SK-N-SH (cell line): ENCODE data around the gene THSD4. TPM values are rescaled to one million over a fixed set of nuclear protein-coding genes. Genes with fewer than 3 reads are reported as not detected.

Experiments used
- CTCF ChIA-PET: fragments of 300-600, 350-600 bp; formaldehyde crosslinking; extraction: SDS; loops from one replicate; lab custom pipeline; 2021; lab: Yijun Ruan, JAX
- POLR2A ChIA-PET: fragments of 350-600 bp; sonication (Branson Sonifier 250); formaldehyde crosslinking; extraction: SDS; loops from one replicate; lab custom pipeline; 2020; ENCODE audit warnings: antibody characterized with exemption, inconsistent platforms; lab: Yijun Ruan, JAX
- DNase-seq: peaks from one replicate; pipeline ENCODE4 v3.0.0; 2012
- H2AFZ ChIP-seq: fragments of 200-600 bp; sonication (generic); 2 replicates; pipeline ENCODE4 v1.8.1; 2016; ENCODE audit warnings: antibody characterized with exemption, mild to moderate bottlenecking, low read depth
- H3F3A ChIP-seq: fragments of 200-600 bp; sonication (generic); replicated peaks from 2 replicates; pipeline ENCODE3; 2016; ENCODE audit warnings: antibody characterized with exemption, mild to moderate bottlenecking; ENCODE audit not compliant: insufficient read depth
- H3K27ac ChIP-seq, 2 experiments: fragments of 200-500 bp in 1 of 2; fragments of 200-600 bp in 1 of 2; sonication (Bioruptor generic) in 1 of 2; sonication (generic), shearing (Covaris generic) in 1 of 2; 2 replicates each; pipeline versions ENCODE4 v1.5.1 to v1.6.1; 2014 to 2016; ENCODE audit warnings: low read depth in 2 of 2, inconsistent platforms in 1 of 2, low read length in 1 of 2, mild to moderate bottlenecking in 1 of 2, mixed read lengths in 1 of 2
- H3K27me3 ChIP-seq: fragments of 200-600 bp; sonication (generic), shearing (Covaris generic); 2 replicates; pipeline ENCODE4 v1.6.1; 2016; ENCODE audit warnings: mixed run types; ENCODE audit not compliant: insufficient read depth
- H3K36me3 ChIP-seq, 2 experiments: fragments of 200-500 bp in 1 of 2; fragments of 200-600 bp in 1 of 2; sonication (Bioruptor generic) in 1 of 2; sonication (generic) in 1 of 2; replicated peaks in 1 of 2; 2 replicates each; pipeline versions ENCODE3 to v1.5.1; 2014 to 2016; ENCODE audit warnings: low read length in 1 of 2, mild to moderate bottlenecking in 1 of 2; ENCODE audit not compliant: insufficient read depth in 2 of 2, control insufficient read depth in 1 of 2
- H3K4me1 ChIP-seq, 2 experiments: fragments of 200-500 bp in 1 of 2; fragments of 200-600 bp in 1 of 2; sonication (Bioruptor generic) in 1 of 2; sonication (generic), shearing (Covaris generic) in 1 of 2; 2 replicates each; pipeline versions ENCODE4 v1.5.1 to v1.6.1; 2014 to 2016; ENCODE audit warnings: low read depth in 1 of 2, low read length in 1 of 2, mixed run types in 1 of 2; ENCODE audit not compliant: insufficient read depth in 2 of 2, control insufficient read depth in 1 of 2
- H3K4me2 ChIP-seq: fragments of 200-600 bp; sonication (generic), shearing (Covaris generic); 2 replicates; pipeline ENCODE4 v1.6.1; 2017; ENCODE audit warnings: mixed run types
- H3K4me3 ChIP-seq, 2 experiments: fragments of 200-500 bp in 1 of 2; fragments of 200-600 bp in 1 of 2; sonication (Bioruptor generic) in 1 of 2; sonication (generic), shearing (Covaris generic) in 1 of 2; 2 replicates each; pipeline versions ENCODE4 v1.5.1 to v1.8.1; 2014 to 2016; ENCODE audit warnings: low read depth in 2 of 2, inconsistent platforms in 1 of 2, low read length in 1 of 2, mild to moderate bottlenecking in 1 of 2, mixed read lengths in 1 of 2, moderate library complexity in 1 of 2
- H3K79me2 ChIP-seq: fragments of 200-600 bp; sonication (generic); 2 replicates; pipeline ENCODE4 v1.8.1; 2017; ENCODE audit warnings: mild to moderate bottlenecking; ENCODE audit not compliant: insufficient read depth
- H3K9ac ChIP-seq: fragments of 200-600 bp; sonication (generic); 2 replicates; pipeline ENCODE4 v1.6.1; 2017; ENCODE audit warnings: mixed run types
- H3K9me2 ChIP-seq: fragments of 200-600 bp; sonication (generic); 2 replicates; pipeline ENCODE4 v1.6.1; 2017; ENCODE audit warnings: mixed run types
- H3K9me3 ChIP-seq: fragments of 200-600 bp; sonication (generic); 2 replicates; pipeline ENCODE4 v1.6.1; 2017; ENCODE audit warnings: mixed run types, mild to moderate bottlenecking, moderate library complexity
- H4K20me1 ChIP-seq: fragments of 200-600 bp; sonication (generic); 2 replicates; pipeline ENCODE4 v1.6.1; 2017; ENCODE audit warnings: mild to moderate bottlenecking, mixed run types; ENCODE audit not compliant: insufficient read depth
- EP300 ChIP-seq, 2 experiments: IDR thresholded peaks; 2 replicates each; pipeline versions ENCODE4 v1.4.0 to v1.6.1; 2012; ENCODE audit warnings: borderline replicate concordance in 1 of 2, low read depth in 1 of 2, low read length in 1 of 2
- FOSL2 ChIP-seq: IDR thresholded peaks from 2 replicates; pipeline ENCODE4 v1.4.0; 2012; ENCODE audit warnings: low read depth, mild to moderate bottlenecking, moderate library complexity, borderline replicate concordance
- FOXJ3 ChIP-seq: sonication (generic); formaldehyde crosslinking; IDR thresholded peaks from 2 replicates; pipeline ENCODE4 v1.5.1; 2020; ENCODE audit warnings: mild to moderate bottlenecking, missing genetic modification reagents
- GABPA ChIP-seq: IDR thresholded peaks from 2 replicates; pipeline ENCODE4 v1.4.0; 2012; ENCODE audit warnings: low read depth, mild to moderate bottlenecking
- MEF2A ChIP-seq: IDR thresholded peaks from 2 replicates; pipeline ENCODE4 v1.4.0; 2012; ENCODE audit warnings: low read depth, borderline replicate concordance
- MXI1 ChIP-seq: IDR thresholded peaks from 2 replicates; pipeline ENCODE4 v1.6.1; 2012; ENCODE audit warnings: mild to moderate bottlenecking, low read depth, low read length, improper control_type of control experiment
- PBX3 ChIP-seq: IDR thresholded peaks from 2 replicates; pipeline ENCODE4; 2012
- RAD21 ChIP-seq: IDR thresholded peaks from 2 replicates; pipeline ENCODE4 v1.6.1; 2012; ENCODE audit warnings: mild to moderate bottlenecking, low read length
- SMC3 ChIP-seq: IDR thresholded peaks from 2 replicates; pipeline ENCODE4 v1.6.1; 2012; ENCODE audit warnings: low read depth, low read length, improper control_type of control experiment
- USF2 ChIP-seq: fragments of 150-350 bp; IDR thresholded peaks from 2 replicates; pipeline ENCODE4 v1.6.1; 2017; ENCODE audit warnings: antibody characterized with exemption, low read length, low read depth, borderline replicate concordance
- WGBS: methylation state at CpG from one replicate; pipeline ENCODE4 v1.1.6; 2017; ENCODE audit warnings: low lambda C conversion rate; 5-methylcytosine and 5-hydroxymethylcytosine counted together
- polyA plus RNA-seq, 3 experiments: library from polyadenylated mRNA; depleted of rRNA; stranded (reverse); fragments of >200 nt; gene quantifications; 2 replicates each; pipeline ENCODE4 v1.2.3, GENCODE V29; 2012
- TF ChIP-seq, protein P1 (sequence below): fragments of 150-350 bp; IDR thresholded peaks from 2 replicates; pipeline ENCODE4 v1.6.1; 2016; ENCODE audit warnings: mild to moderate bottlenecking, low read depth, low read length
- TF ChIP-seq, protein P2 (sequence below): IDR thresholded peaks from 2 replicates; pipeline ENCODE4 v1.4.0; 2012; ENCODE audit warnings: low read depth, borderline replicate concordance
- TF ChIP-seq, protein P3 (sequence below): IDR thresholded peaks from 2 replicates; pipeline ENCODE4 v1.6.1; 2012; ENCODE audit warnings: mild to moderate bottlenecking, low read depth, low read length, moderate library complexity

Gene THSD4
- polyA plus RNA-seq, 1 of the 3 experiments (the other 2 are of a cell fraction): 79.1 TPM

DNA sequence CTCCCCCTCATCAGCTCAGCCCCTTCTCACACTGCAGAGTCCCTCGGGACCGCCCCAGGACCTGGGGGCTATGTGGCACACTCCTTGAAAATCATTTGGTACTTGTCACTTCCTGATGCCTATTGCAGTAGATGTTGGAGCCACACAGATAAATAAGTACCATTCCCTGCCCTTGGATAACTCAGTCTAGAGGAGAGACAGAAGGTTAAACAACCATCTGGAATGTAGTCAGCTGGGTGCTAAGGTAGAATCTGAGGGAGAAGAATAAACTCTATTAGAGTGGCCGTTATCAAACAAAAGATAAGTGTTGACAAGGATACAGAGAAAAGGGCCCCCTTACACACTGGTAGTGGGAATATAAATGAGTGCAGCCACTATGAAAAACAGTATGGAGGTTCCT lies 582.8 kb downstream of the THSD4 start (continued):
- TF ChIP-seq, protein P1, sequence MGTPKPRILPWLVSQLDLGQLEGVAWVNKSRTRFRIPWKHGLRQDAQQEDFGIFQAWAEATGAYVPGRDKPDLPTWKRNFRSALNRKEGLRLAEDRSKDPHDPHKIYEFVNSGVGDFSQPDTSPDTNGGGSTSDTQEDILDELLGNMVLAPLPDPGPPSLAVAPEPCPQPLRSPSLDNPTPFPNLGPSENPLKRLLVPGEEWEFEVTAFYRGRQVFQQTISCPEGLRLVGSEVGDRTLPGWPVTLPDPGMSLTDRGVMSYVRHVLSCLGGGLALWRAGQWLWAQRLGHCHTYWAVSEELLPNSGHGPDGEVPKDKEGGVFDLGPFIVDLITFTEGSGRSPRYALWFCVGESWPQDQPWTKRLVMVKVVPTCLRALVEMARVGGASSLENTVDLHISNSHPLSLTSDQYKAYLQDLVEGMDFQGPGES: no peak
- TF ChIP-seq FOXJ3 (CRISPR knock-in tag): no peak
- TF ChIP-seq SMC3: no peak
- TF ChIP-seq MEF2A: no peak

DNA sequence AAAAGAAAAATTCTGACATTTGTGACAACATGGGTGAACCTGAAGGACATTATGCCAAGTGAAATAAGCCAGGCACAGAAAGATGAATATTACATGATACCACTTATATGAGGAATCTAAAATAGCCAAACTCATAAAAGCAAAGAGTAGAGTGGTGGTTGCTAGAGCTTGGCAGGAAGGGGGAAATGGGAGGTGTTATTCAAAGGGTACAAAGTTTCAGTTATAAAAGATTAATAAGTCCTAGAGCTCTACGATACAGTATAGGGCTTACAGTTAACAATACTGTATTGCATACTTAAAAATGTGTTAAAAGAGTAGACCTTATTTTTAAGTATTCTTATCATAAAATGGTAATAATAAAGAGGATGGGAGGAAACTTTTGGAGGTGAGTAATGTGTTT lies 583.5 kb downstream of the THSD4 start:
- 93% methylated on average over 1 of the region's 1 CpG for WGBS
- ChIA-PET CTCF (no interaction called here), POLR2A (no interaction called here)
- no peak overlapping the region for H2AFZ ChIP-seq
- DNase-seq: no peak
- H3K9ac ChIP-seq: no peak overlapping the region
- peaks cover 0 to 4% of the 10 kb centered on the region in 2 experiments; a peak in 2 of 4 replicates for H3K4me1 ChIP-seq
- no peaks in the 10 kb centered on the region for H4K20me1 ChIP-seq
- TF ChIP-seq PBX3 (no peak), RAD21 (no peak), EP300 (IDR thresholded peaks at IDR 0.05; ENCODE audit: borderline replicate concordance in 1 of 2, low read depth in 1 of 2, low read length in 1 of 2) (no peak), MXI1 (no peak), GABPA (no peak), USF2 (no peak), FOSL2 (no peak)
- TF ChIP-seq, protein P2, sequence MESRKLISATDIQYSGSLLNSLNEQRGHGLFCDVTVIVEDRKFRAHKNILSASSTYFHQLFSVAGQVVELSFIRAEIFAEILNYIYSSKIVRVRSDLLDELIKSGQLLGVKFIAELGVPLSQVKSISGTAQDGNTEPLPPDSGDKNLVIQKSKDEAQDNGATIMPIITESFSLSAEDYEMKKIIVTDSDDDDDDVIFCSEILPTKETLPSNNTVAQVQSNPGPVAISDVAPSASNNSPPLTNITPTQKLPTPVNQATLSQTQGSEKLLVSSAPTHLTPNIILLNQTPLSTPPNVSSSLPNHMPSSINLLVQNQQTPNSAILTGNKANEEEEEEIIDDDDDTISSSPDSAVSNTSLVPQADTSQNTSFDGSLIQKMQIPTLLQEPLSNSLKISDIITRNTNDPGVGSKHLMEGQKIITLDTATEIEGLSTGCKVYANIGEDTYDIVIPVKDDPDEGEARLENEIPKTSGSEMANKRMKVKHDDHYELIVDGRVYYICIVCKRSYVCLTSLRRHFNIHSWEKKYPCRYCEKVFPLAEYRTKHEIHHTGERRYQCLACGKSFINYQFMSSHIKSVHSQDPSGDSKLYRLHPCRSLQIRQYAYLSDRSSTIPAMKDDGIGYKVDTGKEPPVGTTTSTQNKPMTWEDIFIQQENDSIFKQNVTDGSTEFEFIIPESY: no peak
- TF ChIP-seq, protein P3, sequence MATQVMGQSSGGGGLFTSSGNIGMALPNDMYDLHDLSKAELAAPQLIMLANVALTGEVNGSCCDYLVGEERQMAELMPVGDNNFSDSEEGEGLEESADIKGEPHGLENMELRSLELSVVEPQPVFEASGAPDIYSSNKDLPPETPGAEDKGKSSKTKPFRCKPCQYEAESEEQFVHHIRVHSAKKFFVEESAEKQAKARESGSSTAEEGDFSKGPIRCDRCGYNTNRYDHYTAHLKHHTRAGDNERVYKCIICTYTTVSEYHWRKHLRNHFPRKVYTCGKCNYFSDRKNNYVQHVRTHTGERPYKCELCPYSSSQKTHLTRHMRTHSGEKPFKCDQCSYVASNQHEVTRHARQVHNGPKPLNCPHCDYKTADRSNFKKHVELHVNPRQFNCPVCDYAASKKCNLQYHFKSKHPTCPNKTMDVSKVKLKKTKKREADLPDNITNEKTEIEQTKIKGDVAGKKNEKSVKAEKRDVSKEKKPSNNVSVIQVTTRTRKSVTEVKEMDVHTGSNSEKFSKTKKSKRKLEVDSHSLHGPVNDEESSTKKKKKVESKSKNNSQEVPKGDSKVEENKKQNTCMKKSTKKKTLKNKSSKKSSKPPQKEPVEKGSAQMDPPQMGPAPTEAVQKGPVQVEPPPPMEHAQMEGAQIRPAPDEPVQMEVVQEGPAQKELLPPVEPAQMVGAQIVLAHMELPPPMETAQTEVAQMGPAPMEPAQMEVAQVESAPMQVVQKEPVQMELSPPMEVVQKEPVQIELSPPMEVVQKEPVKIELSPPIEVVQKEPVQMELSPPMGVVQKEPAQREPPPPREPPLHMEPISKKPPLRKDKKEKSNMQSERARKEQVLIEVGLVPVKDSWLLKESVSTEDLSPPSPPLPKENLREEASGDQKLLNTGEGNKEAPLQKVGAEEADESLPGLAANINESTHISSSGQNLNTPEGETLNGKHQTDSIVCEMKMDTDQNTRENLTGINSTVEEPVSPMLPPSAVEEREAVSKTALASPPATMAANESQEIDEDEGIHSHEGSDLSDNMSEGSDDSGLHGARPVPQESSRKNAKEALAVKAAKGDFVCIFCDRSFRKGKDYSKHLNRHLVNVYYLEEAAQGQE: no peak
- H3F3A ChIP-seq: peaks cover 3% of the 10 kb centered on the region
- no peak overlapping the region for H3K4me2 ChIP-seq
- H3K9me2 ChIP-seq: no peaks in the 10 kb centered on the region
- H3K79me2 ChIP-seq: no peaks in the 10 kb centered on the region
- no peaks in the 10 kb centered on the region for H3K9me3 ChIP-seq
- H3K27me3 ChIP-seq: no peaks in the 10 kb centered on the region
- peaks cover 0 to 8% of the 10 kb centered on the region in 2 experiments for H3K36me3 ChIP-seq
- H3K4me3 ChIP-seq: no peak overlapping the region
- no peak overlapping the region for H3K27ac ChIP-seq
